Fibroblast of villous mesenchyme (primary cell): ENCODE results near the gene GMDS. TPM values are rescaled to one million over a fixed set of nuclear protein-coding genes. Genes with fewer than 3 reads are reported as not detected.

Experiments
- DNase-seq: peaks from one replicate; pipeline ENCODE4 v3.0.0-alpha.2; 2010; ENCODE audit warnings: low read depth
- H3K4me3 ChIP-seq: 2 replicates; pipeline ENCODE4 v1.5.1; 2011; ENCODE audit warnings: low read depth, mild to moderate bottlenecking, low read length
- total RNA-seq: library from RNA; depleted of rRNA; stranded (reverse); fragments of >200 nt; gene quantifications from 2 replicates; pipeline ENCODE4 v1.2.3, GENCODE V29; 2012
- TF ChIP-seq, protein P1 (sequence below): IDR thresholded peaks from 2 replicates; pipeline ENCODE4 v1.5.1; 2012; ENCODE audit warnings: low read depth, mild to moderate bottlenecking, low read length; ENCODE audit not compliant: insufficient read depth

GMDS gene
- total RNA-seq, 1 donor: 6.5 TPM

DNA sequence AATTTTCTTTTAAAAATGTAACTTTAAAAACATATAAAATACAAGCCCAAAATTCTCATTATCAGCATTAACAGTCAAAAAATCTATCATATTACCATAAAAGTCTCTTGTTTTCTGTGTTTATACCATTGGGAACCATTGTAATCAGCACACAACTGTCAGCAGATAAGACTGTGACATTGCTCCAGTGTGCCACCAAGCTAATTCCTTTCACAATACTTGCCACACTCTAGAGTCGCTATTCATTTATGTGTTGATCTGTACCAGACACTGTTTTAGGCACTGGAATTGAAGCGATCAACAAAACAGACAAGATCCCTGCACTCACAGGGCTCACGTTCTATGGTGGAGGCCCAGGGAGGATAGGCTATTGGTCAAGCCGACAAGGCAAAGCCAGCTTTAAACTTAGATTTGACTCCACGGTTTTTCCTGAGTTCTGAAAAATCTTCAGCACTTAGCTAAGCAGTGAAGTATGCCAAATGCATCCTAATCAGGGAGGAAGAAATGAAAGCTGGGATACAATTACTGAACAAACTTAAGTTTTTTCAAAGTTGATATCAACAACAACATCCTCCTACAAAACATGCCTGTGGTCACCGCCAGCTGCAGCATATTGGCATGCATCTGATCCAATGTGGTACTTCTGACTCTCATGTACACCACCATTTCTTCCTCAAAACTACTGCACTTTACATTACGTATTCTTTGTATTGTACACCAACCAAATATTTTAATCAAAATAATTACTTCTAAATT lies 60.5 kb downstream of the GMDS start:
- DNase-seq: no peak
- TF ChIP-seq, protein P1, sequence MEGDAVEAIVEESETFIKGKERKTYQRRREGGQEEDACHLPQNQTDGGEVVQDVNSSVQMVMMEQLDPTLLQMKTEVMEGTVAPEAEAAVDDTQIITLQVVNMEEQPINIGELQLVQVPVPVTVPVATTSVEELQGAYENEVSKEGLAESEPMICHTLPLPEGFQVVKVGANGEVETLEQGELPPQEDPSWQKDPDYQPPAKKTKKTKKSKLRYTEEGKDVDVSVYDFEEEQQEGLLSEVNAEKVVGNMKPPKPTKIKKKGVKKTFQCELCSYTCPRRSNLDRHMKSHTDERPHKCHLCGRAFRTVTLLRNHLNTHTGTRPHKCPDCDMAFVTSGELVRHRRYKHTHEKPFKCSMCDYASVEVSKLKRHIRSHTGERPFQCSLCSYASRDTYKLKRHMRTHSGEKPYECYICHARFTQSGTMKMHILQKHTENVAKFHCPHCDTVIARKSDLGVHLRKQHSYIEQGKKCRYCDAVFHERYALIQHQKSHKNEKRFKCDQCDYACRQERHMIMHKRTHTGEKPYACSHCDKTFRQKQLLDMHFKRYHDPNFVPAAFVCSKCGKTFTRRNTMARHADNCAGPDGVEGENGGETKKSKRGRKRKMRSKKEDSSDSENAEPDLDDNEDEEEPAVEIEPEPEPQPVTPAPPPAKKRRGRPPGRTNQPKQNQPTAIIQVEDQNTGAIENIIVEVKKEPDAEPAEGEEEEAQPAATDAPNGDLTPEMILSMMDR: no peak
- no peak overlapping the region for H3K4me3 ChIP-seq

GRCh38 chr6:2183752-2184151 lies 61.7 kb downstream of the GMDS start:
- DNase-seq: no peak
- TF ChIP-seq, protein P1: no peak
- no peak overlapping the region for H3K4me3 ChIP-seq

- H3K4me3 ChIP-seq: no peak overlapping the region
- DNase-seq: no peak
- TF ChIP-seq, protein P1: no peak
Observed at GRCh38 chr6:2183246-2183645, 62.2 kb downstream of the GMDS start.

GRCh38 chr6:2182251-2182650 lies 63.2 kb downstream of the GMDS start:
- TF ChIP-seq, protein P1: no peak
- no peak overlapping the region for H3K4me3 ChIP-seq
- DNase-seq: no peak

DNA sequence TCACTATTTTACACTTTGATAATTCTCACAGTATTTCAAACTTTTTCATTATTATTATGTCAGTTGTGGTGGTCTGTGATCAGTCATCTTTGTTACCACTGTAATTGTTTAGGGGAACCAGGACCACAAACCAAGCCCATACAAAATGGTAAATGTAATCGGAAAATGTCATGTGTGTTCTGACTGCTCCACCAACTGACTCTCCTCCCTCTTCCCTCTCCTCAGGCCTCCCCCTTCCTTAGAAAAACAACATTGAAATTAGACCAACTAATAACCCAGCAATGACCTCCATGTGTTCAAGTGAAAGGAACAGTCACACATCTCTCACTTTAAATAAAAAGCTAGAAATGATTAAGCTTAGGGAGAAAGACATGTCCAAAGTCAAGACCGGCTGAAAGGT lies 63.8 kb downstream of the GMDS start:
- H3K4me3 ChIP-seq: no peak overlapping the region
- TF ChIP-seq, protein P1: no peak
- DNase-seq: no peak

- no peak overlapping the region for H3K4me3 ChIP-seq
- peak; percentile 8 for DNase-seq
- TF ChIP-seq, protein P1: no peak
Observed at GRCh38 chr6:2179950-2180349, 65.5 kb downstream of the GMDS start.

- TF ChIP-seq, protein P1: no peak
- no peak for DNase-seq
- no peak overlapping the region for H3K4me3 ChIP-seq
Observed at GRCh38 chr6:2179241-2179640, 66.2 kb downstream of the GMDS start.
